NB4 (cell line): ENCODE results near the gene TXNDC15.

ENCODE experiments used
- POLR2A ChIP-seq: IDR thresholded peaks from 2 replicates; pipeline ENCODE4 v1.6.1; 2011; ENCODE audit warnings: mild to moderate bottlenecking; ENCODE audit not compliant: insufficient read length; ENCODE audit errors: extremely low read depth
- TF ChIP-seq, protein P1 (sequence below): IDR thresholded peaks from one replicate; pipeline ENCODE4 v1.5.1; 2012; ENCODE audit warnings: low read depth, low read length

DNA sequence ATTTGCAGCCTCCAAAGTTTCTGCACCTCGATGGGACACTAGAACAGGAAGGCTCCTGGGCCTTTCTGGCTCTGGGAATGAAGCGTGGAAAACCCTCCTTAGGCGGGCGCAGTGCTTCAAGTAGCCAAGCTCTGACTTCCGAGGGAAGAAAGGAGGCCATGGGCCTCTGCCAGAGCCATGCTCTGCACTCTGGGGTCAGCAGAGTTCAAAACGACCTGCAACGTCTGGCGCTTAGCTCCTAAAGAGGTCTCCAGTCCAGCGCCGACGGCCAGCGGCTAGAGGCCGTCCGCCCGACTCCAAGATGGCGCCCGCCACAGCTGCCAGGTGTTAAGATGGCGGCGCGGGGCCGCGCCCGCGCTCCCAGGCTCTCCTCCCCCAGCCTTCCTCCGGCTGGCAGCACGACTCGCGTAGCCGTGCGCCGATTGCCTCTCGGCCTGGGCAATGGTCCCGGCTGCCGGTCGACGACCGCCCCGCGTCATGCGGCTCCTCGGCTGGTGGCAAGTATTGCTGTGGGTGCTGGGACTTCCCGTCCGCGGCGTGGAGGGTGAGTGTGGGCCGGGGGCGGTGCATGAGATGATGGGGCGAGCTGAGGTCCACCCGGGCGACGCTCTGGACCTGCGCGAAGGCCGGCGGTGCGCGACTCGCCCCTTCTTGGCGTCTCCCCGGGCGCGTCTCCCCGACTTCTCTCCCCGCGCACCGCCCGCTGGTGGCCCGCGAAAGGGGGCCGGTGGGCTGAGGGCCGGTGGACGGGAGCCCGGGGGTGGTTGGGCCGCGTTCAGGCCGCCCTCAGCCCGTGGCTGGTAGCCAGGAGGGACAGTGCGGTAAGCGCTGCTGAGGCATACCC is at the start of gene TXNDC15:
- TF ChIP-seq, protein P1, sequence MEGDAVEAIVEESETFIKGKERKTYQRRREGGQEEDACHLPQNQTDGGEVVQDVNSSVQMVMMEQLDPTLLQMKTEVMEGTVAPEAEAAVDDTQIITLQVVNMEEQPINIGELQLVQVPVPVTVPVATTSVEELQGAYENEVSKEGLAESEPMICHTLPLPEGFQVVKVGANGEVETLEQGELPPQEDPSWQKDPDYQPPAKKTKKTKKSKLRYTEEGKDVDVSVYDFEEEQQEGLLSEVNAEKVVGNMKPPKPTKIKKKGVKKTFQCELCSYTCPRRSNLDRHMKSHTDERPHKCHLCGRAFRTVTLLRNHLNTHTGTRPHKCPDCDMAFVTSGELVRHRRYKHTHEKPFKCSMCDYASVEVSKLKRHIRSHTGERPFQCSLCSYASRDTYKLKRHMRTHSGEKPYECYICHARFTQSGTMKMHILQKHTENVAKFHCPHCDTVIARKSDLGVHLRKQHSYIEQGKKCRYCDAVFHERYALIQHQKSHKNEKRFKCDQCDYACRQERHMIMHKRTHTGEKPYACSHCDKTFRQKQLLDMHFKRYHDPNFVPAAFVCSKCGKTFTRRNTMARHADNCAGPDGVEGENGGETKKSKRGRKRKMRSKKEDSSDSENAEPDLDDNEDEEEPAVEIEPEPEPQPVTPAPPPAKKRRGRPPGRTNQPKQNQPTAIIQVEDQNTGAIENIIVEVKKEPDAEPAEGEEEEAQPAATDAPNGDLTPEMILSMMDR = no peak
- peak; percentile 64 for TF ChIP-seq POLR2A
